GM21723 (cell line): ENCODE results near the gene C1orf159.
"Not testable (repeated sequence)": the region's sequence is repeated elsewhere in the genome, so short reads cannot be mapped to it uniquely, and the experiment has no call there.

Experiments
- ATAC-seq: cut with Tn5 transposase; IDR thresholded peaks from one replicate; pipeline ENCODE4 v1.9.1; 2021; ENCODE audit warnings: mild to moderate bottlenecking, moderate library complexity; ENCODE audit not compliant: unreplicated experiment

Gene C1orf159

DNA sequence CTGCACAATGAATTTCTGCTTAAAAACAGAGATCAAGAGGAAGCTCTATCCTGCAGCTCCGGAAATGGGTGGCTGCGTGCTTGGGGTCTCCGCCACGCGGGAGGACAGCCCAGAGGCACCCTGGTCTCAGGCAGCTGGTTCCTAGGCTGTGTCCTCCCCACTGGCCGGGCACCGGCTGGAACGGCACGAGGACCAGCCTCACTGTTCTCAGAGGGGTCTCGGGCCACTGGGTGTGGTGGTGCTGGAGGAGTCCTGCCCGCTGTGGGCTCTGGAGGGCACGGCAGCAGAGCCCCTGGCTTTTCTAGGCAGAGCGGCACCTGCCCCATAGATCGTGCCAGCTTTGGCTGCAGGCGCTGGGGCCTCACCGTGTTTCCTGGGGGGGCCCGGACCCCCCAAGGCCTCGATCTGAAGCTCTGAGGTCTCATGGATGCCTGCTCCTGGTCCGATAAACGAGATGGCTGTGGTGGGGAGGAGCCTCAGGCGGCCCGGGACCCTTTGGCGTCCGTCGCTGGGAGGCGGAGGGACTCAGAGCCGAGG lies 33.6 kb downstream of the C1orf159 start:
- no peak for ATAC-seq

GRCh38 chr1:1081311-1082238 lies 34.3 kb downstream of the C1orf159 start:
- no peak for ATAC-seq

DNA sequence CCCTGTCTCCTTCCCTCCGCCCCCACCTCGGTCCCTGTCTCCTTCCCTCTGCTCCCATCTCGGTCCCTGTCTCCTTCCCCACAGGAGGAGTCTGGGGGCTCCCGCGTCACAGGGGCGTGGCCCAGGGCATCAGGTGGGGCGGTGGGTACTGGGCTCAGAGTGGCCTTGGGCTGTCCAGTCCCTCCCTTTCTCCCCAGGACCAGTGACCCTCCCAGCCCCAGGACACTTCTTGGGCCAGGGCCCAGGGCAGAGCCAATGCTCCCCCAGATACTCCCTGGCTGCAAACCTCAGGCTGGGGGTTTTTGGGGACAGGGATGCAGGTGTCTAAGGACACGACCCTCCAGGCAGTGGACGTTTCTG lies 35.0 kb downstream of the C1orf159 start:
- ATAC-seq = no peak

DNA sequence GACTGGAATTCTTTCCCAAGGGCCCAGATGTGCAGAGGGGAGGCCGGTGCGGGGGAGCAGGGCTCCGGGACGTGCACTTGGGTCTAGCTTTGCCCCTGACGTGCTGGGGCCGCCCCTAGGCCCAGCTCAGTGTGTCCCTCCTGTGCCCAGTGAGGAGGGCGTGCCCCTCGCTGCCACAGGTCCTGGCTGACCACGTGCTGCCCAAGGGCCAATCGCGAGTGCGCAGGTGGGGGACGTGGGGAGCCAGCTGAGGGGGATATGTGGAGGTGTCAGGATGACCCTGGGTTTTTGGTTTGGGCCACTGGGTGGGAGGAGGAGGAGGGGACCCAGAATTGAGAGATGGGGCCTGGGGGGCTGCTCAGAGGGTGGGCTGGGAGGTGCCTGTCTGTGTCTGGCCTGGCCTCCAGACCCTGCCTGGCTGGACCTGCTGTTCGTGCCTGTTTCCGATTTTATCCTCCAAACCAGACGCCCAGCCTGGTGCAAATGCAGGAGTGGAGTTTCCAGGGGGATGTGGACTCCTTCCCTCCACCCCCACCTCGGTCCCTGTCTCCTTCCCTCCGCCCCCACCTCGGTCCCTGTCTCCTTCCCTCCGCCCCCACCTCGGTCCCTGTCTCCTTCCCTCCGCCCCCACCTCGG lies 35.6 kb downstream of the C1orf159 start:
- peak; percentile 46 for ATAC-seq

GRCh38 chr1:1079408-1080121 lies 36.3 kb downstream of the C1orf159 start:
- peak; percentile 56 for ATAC-seq

DNA sequence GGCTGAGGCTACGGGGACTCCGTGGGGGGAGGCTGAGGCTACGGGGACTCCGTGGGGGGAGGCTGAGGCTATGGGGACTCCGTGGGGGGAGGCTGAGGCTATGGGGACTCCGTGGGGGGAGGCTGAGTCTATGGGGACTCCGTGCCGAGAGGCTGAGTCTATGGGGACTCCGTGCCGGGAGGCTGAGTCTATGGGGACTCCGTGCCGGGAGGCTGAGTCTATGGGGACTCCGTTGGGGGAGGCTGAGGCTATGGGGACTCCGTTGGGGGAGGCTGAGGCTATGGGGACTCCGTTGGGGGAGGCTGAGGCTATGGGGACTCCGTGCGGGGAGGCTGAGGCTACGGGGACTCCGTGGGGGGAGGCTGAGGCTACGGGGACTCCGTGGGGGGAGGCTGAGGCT lies 38.5 kb downstream of the C1orf159 start:
- ATAC-seq = not testable (repeated sequence)

DNA sequence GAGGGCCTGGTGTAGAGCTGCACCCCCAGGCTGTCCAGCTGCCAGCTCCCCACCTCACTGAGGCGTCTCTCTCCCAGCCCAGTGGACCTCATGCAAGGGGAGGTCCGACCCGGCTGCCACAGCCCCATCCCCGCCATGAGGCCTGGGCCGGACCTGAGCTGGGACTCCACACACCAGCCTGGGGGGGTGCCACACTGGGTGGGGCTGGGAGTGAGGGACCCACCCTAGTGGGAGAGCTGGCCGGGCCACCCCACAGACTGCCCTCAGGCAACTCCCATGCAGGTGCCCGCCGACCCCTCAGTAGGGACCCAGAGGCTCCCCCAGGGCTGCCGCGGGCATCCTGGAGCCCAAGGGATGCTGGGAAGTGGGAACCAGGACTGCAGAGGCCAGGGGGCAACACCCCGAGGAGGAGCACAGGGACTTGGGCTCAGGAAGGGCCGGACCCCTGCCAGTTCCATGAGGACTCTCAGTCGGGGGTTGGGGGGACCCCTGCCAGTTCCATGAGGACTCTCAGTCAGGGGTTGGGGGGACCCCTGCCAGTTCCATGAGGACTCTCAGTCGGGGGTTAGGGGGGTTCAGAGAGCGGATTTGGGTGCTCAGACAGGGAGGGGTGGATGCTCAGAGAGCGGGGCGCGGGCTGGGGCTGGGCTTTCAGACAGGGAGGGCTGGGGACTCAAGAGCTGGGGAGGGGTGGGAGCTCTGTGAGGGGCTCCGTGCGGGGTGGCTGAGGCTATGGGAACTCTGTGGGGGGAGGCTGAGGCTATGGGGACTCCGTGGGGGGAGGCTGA lies 40.5 kb downstream of the C1orf159 start:
- no peak for ATAC-seq

DNA sequence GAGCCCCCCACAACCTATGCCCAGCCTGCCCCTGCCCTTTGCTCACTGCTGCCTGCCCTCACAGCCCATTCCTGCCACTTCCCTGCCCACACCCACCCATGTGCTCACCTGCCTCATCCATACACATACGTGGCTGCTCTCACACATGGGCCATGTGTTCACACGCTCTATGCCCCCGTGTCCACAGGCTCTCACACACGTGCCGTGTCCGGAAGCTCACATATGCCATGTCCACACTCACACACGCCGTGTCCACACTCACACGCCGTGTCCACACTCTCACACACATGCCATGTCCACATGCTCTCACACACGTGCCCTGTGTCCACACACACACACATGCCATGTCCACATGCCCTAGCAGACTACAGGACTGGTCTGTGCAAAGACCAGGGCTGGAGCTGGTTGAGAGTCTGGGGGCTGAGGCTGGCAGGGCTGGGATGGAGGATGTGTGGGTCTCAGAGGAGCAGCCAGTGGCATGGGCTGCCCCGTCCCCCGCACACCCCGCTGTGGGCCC lies 41.2 kb downstream of the C1orf159 start:
- ATAC-seq = no peak

- no peak for ATAC-seq
These were observed 41.9 kb downstream of the C1orf159 start, which contains the start of gene RNF223 for GRCh38 chr1:1073743-1074587. TSS of gene RNF223 (minus strand) at chr1:1074306. CDS start at chr1:1072566, 1,740 bp downstream.

GRCh38 chr1:1072849-1073742 lies 42.8 kb downstream of the C1orf159 start:
- no peak for ATAC-seq

- ATAC-seq = no peak
These were observed 43.5 kb downstream of the C1orf159 start for GRCh38 chr1:1072299-1072848.

GRCh38 chr1:1071486-1072298 lies 44.2 kb downstream of the C1orf159 start:
- ATAC-seq = no peak

GRCh38 chr1:1069711-1070676 lies 45.9 kb downstream of the C1orf159 start:
- no peak for ATAC-seq

GRCh38 chr1:1069056-1069710 lies 46.7 kb downstream of the C1orf159 start:
- peak; percentile 50 for ATAC-seq

DNA sequence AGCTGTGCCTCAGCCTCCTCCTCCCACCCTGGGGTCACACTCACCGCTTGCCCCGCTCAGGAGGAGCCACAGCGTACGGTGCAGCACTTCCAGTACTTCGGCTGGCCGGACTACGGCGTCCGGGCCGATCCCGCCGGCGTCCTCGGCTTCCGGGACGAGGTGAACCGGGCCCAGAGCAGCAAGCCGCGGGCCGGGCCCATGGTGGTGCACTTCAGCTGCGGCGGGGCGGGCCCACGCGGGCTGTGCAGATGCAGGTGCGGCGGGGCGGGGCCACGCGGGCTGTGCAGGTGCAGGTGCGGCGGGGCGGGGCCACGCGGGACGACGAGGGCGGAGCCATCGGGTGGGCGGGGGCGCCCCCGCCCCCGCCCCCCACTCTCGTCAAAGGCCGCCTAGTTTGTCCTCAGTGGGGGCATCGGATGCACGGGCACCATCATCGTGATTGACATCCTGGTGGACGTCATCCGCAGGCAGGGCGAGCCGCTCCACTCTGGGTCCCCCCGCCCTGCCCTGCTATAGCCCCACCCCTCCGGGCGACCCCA lies 47.3 kb downstream of the C1orf159 start:
- ATAC-seq = no peak
